CD4-positive, alpha-beta T cell treated with Interferon gamma for 1 hour (primary cell): ENCODE data around the gene CDH9.
"Not testable (repeated sequence)": the region's sequence is repeated elsewhere in the genome, so short reads cannot be mapped to it uniquely, and the experiment has no call there.

Experiments used
- DNase-seq: peaks from one replicate; pipeline ENCODE4 v3.0.0-alpha.2; 2020

Gene CDH9

GRCh38 chr5:26942481-26942880 is 95.9 kb downstream of the CDH9 start:
- no peak for DNase-seq

- no peak for DNase-seq
These were observed 97.4 kb downstream of the CDH9 start for GRCh38 chr5:26940994-26941393.

- DNase-seq: no peak
These were observed 106.1 kb downstream of the CDH9 start for GRCh38 chr5:26932238-26932637.

- DNase-seq: no peak
These were observed 116.9 kb downstream of the CDH9 start for GRCh38 chr5:26921439-26921838.

GRCh38 chr5:26903469-26903868 is 134.9 kb downstream of the CDH9 start:
- DNase-seq: no peak

- no peak for DNase-seq
These were observed 143.6 kb downstream of the CDH9 start for GRCh38 chr5:26894719-26895263.

- no peak for DNase-seq
These were observed 145.3 kb downstream of the CDH9 start for GRCh38 chr5:26893078-26893477.

- DNase-seq: no peak
These were observed 148.6 kb downstream of the CDH9 start for GRCh38 chr5:26889815-26890214.

- no peak for DNase-seq
These were observed 153.9 kb downstream of the CDH9 start for GRCh38 chr5:26884481-26884880.

GRCh38 chr5:26883375-26883774 is 155.0 kb downstream of the CDH9 start:
- DNase-seq: no peak

- DNase-seq: no peak
These were observed 156.5 kb downstream of the CDH9 start for GRCh38 chr5:26881901-26882300.

- no peak for DNase-seq
These were observed 161.2 kb downstream of the CDH9 start for GRCh38 chr5:26877154-26877553.

- DNase-seq: no peak
These were observed 166.0 kb downstream of the CDH9 start for GRCh38 chr5:26872337-26872736.

GRCh38 chr5:26869781-26870180 is 168.6 kb downstream of the CDH9 start:
- DNase-seq: no peak

- DNase-seq: no peak
These were observed 169.9 kb downstream of the CDH9 start for GRCh38 chr5:26868504-26868903.

- no peak for DNase-seq
These were observed 174.3 kb downstream of the CDH9 start for GRCh38 chr5:26864061-26864460.

- DNase-seq: no peak
These were observed 182.1 kb downstream of the CDH9 start for GRCh38 chr5:26856238-26856637.

GRCh38 chr5:26852450-26852849 is 185.9 kb downstream of the CDH9 start:
- not testable (repeated sequence) for DNase-seq

GRCh38 chr5:26847041-26847736 is 191.2 kb downstream of the CDH9 start:
- no peak for DNase-seq

- no peak for DNase-seq
These were observed 194.7 kb downstream of the CDH9 start for GRCh38 chr5:26843677-26844076.

- DNase-seq: no peak
These were observed 204.8 kb downstream of the CDH9 start for GRCh38 chr5:26833596-26833995.
